Measurements from ENCODE around the gene PLXNB2.

PLXNB2 gene

DNA sequence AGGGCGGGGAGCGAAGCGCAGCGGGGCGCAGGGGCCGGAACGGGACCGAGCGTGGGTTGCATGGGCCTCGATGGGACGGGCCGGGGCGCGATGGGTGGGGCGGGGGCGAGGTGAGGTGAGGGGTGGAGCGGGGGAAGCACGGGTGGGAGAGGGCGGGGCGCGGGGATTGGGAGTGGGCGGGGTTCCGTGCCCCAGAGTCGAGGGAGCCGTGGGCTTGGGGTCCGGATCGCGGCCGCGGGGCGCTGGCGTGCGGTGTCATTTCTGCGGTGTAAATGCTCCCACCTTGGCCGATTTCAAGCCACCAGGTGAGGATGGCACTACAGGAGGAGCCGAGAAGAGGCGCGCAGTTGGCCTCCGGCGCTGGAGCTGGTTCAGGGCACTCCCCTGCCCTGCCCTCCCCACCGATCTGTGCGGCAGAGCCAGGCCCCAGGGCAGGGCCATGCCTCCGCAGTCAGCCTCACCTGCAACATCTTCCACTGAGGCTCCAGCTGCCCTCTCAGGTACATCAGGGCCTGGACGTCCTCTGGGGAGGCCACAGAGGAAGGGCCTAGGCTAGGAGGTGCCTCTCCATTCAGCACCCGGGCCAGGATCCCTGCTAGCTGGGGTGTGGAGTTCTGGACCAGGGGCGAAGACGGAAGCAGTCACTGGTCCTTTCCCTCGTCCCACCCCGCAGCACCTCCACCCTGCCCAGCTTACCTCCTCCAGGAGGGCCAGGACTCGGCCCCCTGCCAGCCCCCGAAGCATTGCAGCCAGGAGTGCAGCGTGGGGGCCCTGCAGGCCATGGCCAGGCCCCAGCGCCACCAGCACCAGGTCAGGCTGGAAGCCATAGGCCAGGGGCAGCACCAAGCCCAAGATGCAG, 62.0 kb downstream of the PLXNB2 start:
- Histone ChIP-seq H3K18ac (ENCODE audit: low read length) (peak overlapping the region; percentile 95), H2BK12ac (ENCODE audit: low read length) (no peak overlapping the region), H4K91ac (ENCODE audit: low read depth, low read length) (peak overlapping the region; percentile 86), H3K36me3 (ENCODE audit: control insufficient read depth in 1 of 2, insufficient read depth in 2 of 2, low read length in 2 of 2) (peaks cover 26 to 29% of the 10 kb centered on the region in 2 experiments), H3K4ac (ENCODE audit: low read depth, low read length) (peak overlapping the region; percentile 75), H3K79me1 (ENCODE audit: low read length) (peaks cover 7% of the 10 kb centered on the region), H3K4me1 (ENCODE audit: control insufficient read depth in 1 of 2, insufficient read depth in 2 of 2, low read length in 2 of 2) (peaks cover 15 to 24% of the 10 kb centered on the region in 2 experiments), H2BK120ac (ENCODE audit: insufficient read depth, low read length, poor library complexity) (peak overlapping the region; percentile 52), H3K9ac (ENCODE audit: low read length) (peak overlapping the region; percentile 80), H3K27me3 (ENCODE audit: insufficient read depth, low read length) (no peaks in the 10 kb centered on the region), H4K12ac (ENCODE audit: low read depth, low read length) (peak overlapping the region; percentile 91), H2AFZ (ENCODE audit: insufficient read depth, low read length, poor library complexity) (peak overlapping the region; percentile 86), H3K79me2 (ENCODE audit: control insufficient read depth, insufficient read depth, low read length, poor library complexity) (peaks cover 11% of the 10 kb centered on the region), H3K4me3 (ENCODE audit: low read depth, low read length) (peak overlapping the region; percentile 92), H2AK5ac (ENCODE audit: low read length) (peak overlapping the region; percentile 29), H3K9me3 (ENCODE audit: insufficient read depth, low read depth, low read length) (peaks cover 3% of the 10 kb centered on the region), H4K8ac (ENCODE audit: low read depth, low read length) (peak overlapping the region; percentile 97), H3K27ac (ENCODE audit: low read depth, low read length) (peak overlapping the region; percentile 87), H3K23ac (ENCODE audit: low read length) (no peak overlapping the region), H3K4me2 (ENCODE audit: low read length) (peak overlapping the region; percentile 90), H2BK5ac (ENCODE audit: low read depth, low read length, poor library complexity) (peak overlapping the region; percentile 73), H3K14ac (ENCODE audit: low read length) (peak overlapping the region; percentile 92)
- no CpG with 5 or more reads among the region's 53 CpGs for WGBS (ENCODE audit: extremely low coverage, insufficient coverage, insufficient read length)
- DNase-seq, result no peak

DNA sequence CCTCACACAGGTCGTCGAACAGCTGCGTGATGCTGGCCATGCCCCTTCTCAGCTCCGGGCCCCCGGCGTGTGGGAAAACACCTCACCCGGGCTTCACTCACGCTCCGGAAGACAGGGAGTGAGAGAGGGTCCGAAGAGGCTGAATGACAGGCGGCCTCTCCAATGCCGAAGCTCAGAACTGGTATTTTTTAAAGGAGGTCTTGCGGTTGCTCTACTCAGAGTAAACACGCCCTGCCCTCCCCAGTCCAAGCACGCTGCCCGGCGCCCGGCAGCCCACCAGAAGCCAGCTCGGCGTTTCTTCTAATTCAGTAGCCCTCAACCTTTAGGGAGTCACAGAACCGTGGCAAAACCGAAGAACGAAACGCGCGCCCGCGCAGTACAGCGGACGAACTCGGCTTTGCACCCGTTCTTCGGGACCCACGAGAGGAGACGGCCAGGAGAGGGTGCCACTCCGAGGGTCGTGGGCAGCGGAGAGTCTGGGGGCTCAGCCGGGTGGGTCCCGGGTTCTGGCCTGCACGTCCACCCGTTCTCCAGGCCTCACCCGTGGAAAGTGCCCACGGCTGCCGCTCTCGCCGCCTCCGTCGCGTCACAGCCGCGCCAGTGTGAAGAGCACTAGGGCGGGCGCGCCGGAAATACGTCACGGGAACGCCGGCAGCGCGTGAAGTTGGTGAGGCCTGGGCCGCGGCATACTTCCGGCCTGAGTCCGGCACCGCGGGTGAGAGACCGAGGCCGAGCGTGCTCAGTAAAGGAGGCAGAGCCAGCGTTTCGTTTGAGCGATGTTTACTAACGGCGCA, 62.8 kb downstream of the PLXNB2 start, which contains the start of gene TUBGCP6:
TSS of gene TUBGCP6 (minus strand) at position 604 of the 794 bp plus-strand sequence. CDS start at position 40, 564 bp downstream.
- peaks cover 11% of the 10 kb centered on the region for H3K79me2 ChIP-seq (ENCODE audit: control insufficient read depth, insufficient read depth, low read length, poor library complexity)
- H3K27ac ChIP-seq (ENCODE audit: low read depth, low read length), result peak within 1 kb of the TSS; percentile 87
- peak within 1 kb of the TSS; percentile 52 for H2BK120ac ChIP-seq (ENCODE audit: insufficient read depth, low read length, poor library complexity)
- peak within 1 kb of the TSS; percentile 86 for H2AFZ ChIP-seq (ENCODE audit: insufficient read depth, low read length, poor library complexity)
- H3K36me3 ChIP-seq (ENCODE audit: control insufficient read depth in 1 of 2, insufficient read depth in 2 of 2, low read length in 2 of 2), result peaks cover 33 to 35% of the 10 kb centered on the region in 2 experiments
- no peak within 1 kb of the TSS for H2BK12ac ChIP-seq (ENCODE audit: low read length)
- peaks cover 10 to 18% of the 10 kb centered on the region in 2 experiments for H3K4me1 ChIP-seq (ENCODE audit: control insufficient read depth in 1 of 2, insufficient read depth in 2 of 2, low read length in 2 of 2)
- H3K14ac ChIP-seq (ENCODE audit: low read length), result peak within 1 kb of the TSS; percentile 92
- H2BK5ac ChIP-seq (ENCODE audit: low read depth, low read length, poor library complexity), result peak within 1 kb of the TSS; percentile 73
- peak within 1 kb of the TSS; percentile 91 for H4K12ac ChIP-seq (ENCODE audit: low read depth, low read length)
- H3K4me2 ChIP-seq (ENCODE audit: low read length), result peak within 1 kb of the TSS; percentile 90
- peak within 1 kb of the TSS; percentile 97 for H4K8ac ChIP-seq (ENCODE audit: low read depth, low read length)
- peak within 1 kb of the TSS; percentile 75 for H3K4ac ChIP-seq (ENCODE audit: low read depth, low read length)
- DNase-seq, result peak; percentile 93 to 95
- peaks cover 7% of the 10 kb centered on the region for H3K79me1 ChIP-seq (ENCODE audit: low read length)
- H3K9me3 ChIP-seq (ENCODE audit: insufficient read depth, low read depth, low read length), result peaks cover 2% of the 10 kb centered on the region
- no peaks in the 10 kb centered on the region for H3K27me3 ChIP-seq (ENCODE audit: insufficient read depth, low read length)
- H3K18ac ChIP-seq (ENCODE audit: low read length), result peak within 1 kb of the TSS; percentile 95
- peak within 1 kb of the TSS; percentile 86 for H4K91ac ChIP-seq (ENCODE audit: low read depth, low read length)
- H3K23ac ChIP-seq (ENCODE audit: low read length), result no peak within 1 kb of the TSS
- H2AK5ac ChIP-seq (ENCODE audit: low read length), result peak within 1 kb of the TSS; percentile 29
- H3K9ac ChIP-seq (ENCODE audit: low read length), result peak within 1 kb of the TSS; percentile 88
- H3K4me3 ChIP-seq (ENCODE audit: low read depth, low read length), result peak within 1 kb of the TSS; percentile 92
- WGBS (ENCODE audit: extremely low coverage, insufficient coverage, insufficient read length), result no CpG with 5 or more reads among the region's 76 CpGs

DNA sequence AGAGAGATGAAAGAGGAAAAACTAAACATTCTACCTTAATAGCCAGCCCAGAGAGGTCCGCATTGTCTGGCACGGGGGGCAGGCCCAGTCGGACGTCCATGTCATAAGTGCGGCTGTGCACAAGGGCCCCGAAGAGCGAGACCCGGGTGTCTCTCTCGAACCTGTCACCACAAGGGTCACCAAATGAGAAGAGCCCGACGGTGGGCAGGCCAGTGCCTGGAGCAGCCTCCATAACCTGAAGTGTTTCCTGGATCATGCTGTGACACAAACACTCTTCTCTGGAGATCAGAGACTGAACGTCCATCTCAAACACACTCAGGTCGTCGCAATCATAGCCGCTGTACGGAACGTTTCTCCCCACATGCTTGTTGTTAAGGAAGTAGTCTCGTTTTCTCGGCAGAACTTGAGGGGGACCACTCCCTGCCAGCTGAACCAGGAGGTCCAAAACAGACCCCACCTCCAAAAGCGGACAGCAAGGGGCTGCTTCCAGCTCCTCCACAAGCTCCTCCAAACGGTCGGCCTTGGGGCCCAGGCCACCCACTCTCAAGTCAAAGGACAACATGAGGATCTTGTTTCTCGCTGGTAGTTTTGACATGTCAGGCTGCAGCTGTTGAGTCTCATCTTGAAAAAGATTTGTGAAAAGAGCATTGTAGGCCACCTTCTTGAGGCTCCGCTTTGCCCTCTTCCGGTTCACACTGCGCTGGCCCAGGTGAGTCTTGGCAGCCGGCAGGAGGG, 63.6 kb downstream of the PLXNB2 start:
- Histone ChIP-seq H3K27me3 (ENCODE audit: insufficient read depth, low read length) (no peaks in the 10 kb centered on the region), H2BK120ac (ENCODE audit: insufficient read depth, low read length, poor library complexity) (no peak overlapping the region), H4K8ac (ENCODE audit: low read depth, low read length) (peak overlapping the region; percentile 92), H3K4me3 (ENCODE audit: low read depth, low read length) (peak overlapping the region; percentile 92), H3K27ac (ENCODE audit: low read depth, low read length) (no peak overlapping the region), H3K36me3 (ENCODE audit: control insufficient read depth in 1 of 2, insufficient read depth in 2 of 2, low read length in 2 of 2) (peaks cover 35% of the 10 kb centered on the region in 2 experiments), H3K9ac (ENCODE audit: low read length) (peak overlapping the region; percentile 60), H3K79me2 (ENCODE audit: control insufficient read depth, insufficient read depth, low read length, poor library complexity) (peaks cover 11% of the 10 kb centered on the region), H3K79me1 (ENCODE audit: low read length) (peaks cover 7% of the 10 kb centered on the region), H3K18ac (ENCODE audit: low read length) (no peak overlapping the region), H4K12ac (ENCODE audit: low read depth, low read length) (peak overlapping the region; percentile 9), H3K4ac (ENCODE audit: low read depth, low read length) (peak overlapping the region; percentile 53), H4K91ac (ENCODE audit: low read depth, low read length) (no peak overlapping the region), H3K23ac (ENCODE audit: low read length) (no peak overlapping the region), H2BK5ac (ENCODE audit: low read depth, low read length, poor library complexity) (no peak overlapping the region), H3K14ac (ENCODE audit: low read length) (peak overlapping the region; percentile 2), H2AFZ (ENCODE audit: insufficient read depth, low read length, poor library complexity) (no peak overlapping the region), H2AK5ac (ENCODE audit: low read length) (no peak overlapping the region), H3K4me1 (ENCODE audit: control insufficient read depth in 1 of 2, insufficient read depth in 2 of 2, low read length in 2 of 2) (peaks cover 10 to 18% of the 10 kb centered on the region in 2 experiments), H3K4me2 (ENCODE audit: low read length) (peak overlapping the region; percentile 84), H3K9me3 (ENCODE audit: insufficient read depth, low read depth, low read length) (peaks cover 2% of the 10 kb centered on the region), H2BK12ac (ENCODE audit: low read length) (no peak overlapping the region)
- DNase-seq, result no peak
- no CpG with 5 or more reads among the region's 27 CpGs for WGBS (ENCODE audit: extremely low coverage, insufficient coverage, insufficient read length)

Data from trophoblast cell (in vitro differentiated cells and primary cell).